HG02840 (cell line): ENCODE results near the gene TRIM73.
"Not testable (repeated sequence)": the region's sequence is repeated elsewhere in the genome, so short reads cannot be mapped to it uniquely, and the experiment has no call there.

Source experiments
- ATAC-seq: cut with Tn5 transposase; IDR thresholded peaks from one replicate; pipeline ENCODE4 v1.9.1; 2021; ENCODE audit warnings: mild to moderate bottlenecking, moderate library complexity, moderate number of reproducible peaks; ENCODE audit not compliant: unreplicated experiment, low FRiP score

TRIM73 gene

DNA sequence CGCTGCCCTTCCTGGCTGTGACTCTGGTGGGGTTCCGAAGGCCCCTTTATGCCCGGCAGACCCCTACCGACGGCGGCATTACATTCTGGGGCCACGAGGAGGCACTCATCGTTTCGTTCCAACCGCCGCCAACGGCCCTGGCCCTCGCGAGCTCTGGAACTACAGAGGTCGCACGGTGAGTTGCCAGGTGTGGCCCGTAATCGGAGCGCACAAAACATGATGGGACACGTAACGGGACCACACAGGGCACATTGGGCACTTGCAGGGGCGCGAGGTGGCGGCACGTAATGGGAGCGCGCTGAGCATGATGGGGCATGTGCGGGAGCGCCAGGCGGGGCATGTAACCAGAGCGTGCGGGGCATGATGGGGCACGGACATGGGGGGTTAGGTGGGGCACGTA, at the start of gene TRIM73:
TRIM73 (plus strand) TSS at position 301 of the 400 bp plus-strand sequence. CDS start 3,305 bp downstream, outside the sequence.
- ATAC-seq, result not testable (repeated sequence)

DNA sequence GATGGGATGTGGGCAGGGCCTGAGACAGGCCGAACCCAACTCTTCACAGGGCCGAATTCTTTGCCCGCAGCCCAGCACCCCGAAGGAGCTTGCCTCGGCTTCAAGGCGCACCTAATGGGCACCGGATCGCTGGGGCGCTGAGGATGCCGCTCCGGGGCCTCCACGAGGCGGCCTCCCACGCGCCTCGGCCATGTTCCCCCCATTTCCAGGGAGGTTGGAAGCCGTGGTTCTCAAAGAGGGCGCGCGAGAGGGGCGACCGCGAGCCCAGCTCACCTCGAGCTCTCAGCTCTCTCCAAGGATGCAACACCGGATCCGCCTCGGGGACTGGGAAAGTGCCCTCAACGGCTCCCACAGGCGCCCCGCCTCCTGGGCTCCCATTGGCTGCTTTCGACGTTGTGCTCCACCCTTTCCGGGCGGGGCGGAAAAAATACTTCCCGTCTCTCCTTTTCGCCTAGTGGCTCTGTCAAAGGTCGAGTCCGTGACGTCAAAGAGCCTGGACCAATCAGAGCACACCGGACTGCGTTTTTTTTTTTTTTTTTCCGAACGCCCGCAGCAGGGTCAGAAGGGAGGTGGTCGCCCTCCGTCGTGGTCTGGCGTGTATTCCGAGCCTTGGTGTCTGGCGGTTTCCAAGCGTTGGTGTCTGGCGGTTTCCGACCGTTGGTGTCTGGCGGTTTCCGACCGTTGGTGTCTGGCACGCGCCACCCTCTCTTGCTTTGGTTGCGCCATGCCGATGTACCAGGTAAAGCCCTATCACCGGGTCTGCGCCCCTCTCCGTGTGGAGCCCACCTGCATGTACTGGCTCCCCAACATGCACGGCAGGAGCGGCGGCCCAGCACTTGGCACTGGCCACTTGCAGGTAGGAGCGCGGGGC, 36.5 kb upstream of the TRIM73 start:
- ATAC-seq, result not testable (repeated sequence)

DNA sequence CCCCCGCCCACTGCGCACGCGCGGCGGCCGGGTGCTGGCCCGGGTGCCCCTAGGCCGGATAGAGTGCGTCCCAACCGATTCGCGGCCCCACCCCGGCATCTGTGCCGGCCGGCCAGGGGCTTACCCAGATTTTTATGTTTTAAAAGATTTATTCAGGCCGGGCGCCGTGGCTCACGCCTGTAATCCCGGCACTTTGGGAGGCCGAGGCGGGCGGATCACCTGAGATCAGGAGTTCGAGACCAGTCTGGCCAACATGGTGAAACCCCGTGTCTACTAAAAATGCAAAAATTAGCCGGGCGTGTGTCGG, 35.9 kb upstream of the TRIM73 start:
- ATAC-seq, result not testable (repeated sequence)

DNA sequence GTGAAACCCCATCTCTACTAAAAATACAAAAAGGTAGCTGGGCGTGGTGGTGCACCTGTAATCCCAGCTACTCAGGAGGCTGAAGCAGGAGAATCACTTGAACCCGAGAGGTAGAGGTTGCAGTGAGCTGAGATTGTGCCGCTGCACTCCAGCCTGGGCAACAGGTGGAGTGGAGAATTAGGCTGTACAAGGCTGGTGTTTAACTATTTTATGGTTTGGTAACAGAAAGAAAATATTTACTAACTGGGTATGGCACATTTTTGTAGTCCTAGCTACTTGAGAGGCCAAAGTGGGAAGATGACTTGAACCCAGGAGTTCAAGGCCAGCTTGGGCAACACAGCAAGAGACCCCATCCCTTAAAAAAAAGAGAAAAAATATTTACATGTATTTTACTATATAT, 31.4 kb upstream of the TRIM73 start:
- not testable (repeated sequence) for ATAC-seq

DNA sequence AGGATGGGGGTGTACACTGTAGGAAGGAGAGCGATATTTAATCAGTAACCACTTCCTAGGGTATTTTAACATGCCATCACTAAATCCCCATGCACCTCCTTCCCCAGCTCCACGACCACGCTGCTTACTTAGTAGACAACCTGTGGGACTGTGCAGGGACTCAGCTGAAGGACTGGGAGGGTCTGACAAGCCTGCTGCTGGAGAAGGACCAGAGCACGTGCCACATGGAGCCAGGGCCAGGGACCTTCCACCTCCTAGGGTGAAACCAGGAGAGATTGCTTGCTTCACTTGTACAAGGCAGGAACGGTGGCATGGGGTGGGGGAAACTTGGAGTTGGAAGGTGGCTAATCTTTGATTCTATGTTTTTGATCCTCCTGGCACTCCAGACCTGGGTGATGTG, 28.8 kb upstream of the TRIM73 start:
- not testable (repeated sequence) for ATAC-seq

DNA sequence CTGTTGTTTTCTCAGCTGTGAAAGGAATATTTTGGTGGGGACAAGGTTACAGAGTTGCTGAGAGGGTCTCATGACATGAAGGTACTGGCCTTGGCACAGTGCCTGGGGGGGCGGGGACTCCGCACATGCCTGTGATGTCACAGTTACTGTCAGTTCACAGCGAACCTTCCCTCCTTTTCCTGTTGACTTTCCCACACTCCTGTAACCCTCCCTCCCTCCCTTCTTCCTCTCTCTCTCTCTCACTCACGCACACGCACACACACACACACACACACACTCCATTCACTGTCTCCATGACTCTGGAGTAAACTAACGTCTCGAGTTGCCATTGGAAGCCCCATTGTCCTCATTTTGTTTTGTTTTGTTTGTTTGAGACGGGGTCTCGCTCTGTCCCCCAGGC, 28.1 kb upstream of the TRIM73 start:
- not testable (repeated sequence) for ATAC-seq

DNA sequence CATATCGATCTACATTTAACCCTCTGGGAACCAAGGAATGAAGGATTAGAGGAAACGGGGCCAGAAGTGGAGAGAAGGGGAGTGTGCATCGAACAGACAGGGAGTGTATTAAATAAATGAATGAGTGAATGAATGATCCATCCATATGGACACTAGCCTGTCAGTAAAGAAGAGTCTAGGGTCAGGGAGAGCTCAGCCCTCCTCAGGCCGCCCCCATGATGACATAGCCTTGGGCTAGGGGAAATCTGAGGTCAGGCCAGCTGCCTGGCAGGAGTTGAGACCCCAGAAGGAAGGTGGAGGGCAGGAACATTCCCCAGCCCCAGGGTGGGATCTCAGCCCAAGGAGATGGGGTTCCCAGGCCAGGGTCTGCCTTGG, 21.3 kb upstream of the TRIM73 start:
- not testable (repeated sequence) for ATAC-seq

DNA sequence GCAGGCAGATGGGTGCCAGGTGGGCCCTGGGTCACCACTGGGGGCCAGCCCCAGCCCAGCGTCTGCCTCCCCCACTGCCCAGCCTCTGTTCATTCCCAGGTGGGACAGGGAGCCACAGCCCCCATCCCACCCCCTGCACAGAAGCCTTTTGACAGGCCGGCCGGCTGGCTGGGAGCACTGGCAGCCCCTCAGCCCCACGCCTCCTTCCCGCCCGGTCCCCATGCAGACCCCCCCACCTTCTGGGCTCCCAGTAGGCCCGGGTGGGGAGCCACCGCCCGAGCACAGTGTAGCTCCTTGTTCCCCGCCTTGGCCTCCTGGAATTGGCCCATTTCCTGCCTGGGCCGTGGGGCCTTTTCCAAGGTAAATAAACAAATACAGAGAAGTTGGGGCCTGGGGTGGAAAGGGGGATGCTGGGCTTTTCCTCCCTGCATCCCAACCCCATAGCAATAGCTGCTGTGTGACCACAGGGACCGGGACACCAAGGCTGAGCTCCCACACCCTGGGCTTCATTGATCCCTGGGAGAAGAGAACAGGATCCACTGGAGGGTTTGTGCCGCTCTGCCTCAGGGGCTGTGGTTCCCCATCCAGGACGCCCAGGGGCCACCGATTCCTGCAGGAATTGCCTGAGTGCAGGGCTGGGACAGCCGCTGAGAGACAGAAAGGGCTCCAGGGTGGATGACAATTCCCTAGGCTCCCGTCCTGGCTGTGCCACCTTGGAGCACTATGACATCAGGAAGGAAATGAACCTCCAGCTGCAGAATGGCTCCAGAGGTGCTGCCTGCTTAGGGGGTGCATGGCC, 20.7 kb upstream of the TRIM73 start:
- not testable (repeated sequence) for ATAC-seq

DNA sequence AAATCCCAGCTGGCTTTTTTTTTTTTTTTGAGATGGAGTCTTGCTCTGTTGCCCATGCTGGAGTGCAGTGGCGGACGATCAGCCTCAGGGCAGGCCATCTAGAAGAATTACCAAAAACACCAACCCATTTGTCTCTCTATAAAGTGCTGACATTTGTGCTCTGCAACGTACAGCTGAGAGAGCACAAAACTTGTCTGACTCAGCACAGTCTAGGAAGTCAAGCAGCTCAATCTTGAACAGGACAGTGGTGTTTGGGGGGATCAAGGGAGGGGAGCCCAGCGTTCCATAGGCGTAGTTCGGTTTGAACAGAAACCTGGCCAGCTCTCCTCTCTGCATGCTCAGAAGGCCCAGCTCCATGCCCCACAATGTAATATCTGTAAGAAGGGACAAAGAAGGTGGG, 2.2 kb upstream of the TRIM73 start:
- not testable (repeated sequence) for ATAC-seq

DNA sequence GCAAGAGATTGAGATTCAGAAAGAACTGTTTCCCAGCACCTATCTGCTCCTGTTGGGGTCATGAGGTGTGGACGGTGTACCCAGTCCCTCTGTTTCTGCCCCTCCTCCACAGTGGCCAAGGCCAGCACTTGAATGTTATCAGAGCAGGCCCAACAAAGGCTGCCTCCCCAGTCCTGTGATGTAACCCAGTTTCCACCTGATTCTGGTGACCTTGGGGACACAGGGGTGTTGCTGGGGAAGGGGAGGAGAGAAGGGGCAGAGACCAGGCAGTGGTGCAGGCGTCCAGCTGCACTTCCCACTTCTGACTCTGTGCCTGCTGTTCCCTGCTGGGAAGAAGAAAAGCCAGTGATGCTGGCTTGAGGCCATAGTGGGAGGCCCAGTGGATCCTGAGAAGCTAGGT, 2.4 kb downstream of the TRIM73 start:
- ATAC-seq, result not testable (repeated sequence)

DNA sequence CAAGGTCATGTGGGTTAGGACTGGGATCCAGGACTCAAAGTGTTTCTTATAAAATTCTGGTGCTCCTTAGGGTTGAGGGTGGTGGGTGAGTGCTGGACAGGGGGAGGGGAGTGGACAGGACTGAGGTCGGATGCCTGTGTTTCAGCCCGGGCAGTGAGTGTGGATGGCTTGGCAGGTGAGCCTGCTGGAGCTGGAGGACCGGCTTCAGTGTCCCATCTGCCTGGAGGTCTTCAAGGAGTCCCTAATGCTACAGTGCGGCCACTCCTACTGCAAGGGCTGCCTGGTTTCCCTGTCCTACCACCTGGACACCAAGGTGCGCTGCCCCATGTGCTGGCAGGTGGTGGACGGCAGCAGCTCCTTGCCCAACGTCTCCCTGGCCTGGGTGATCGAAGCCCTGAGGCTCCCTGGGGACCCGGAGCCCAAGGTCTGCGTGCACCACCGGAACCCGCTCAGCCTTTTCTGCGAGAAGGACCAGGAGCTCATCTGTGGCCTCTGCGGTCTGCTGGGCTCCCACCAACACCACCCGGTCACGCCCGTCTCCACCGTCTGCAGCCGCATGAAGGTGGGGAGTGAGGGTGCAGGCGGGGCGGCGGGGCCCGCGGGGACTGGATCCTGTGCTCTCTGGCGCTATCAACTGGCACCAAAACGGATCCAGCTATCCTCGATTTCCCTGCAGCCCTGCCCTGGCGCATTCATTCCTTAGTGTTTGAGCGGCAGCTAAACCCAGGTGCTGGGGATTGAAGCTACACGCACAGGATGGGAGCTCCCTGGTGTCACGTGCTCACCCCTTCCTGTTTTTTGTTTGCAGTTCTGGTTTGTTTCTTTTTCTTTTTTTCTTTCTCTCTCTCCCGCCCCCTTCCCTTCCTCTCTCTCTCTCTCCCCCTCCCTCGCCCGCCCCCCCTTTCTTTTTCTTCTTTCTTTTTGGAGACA, 3.6 kb downstream of the TRIM73 start:
- not testable (repeated sequence) for ATAC-seq

DNA sequence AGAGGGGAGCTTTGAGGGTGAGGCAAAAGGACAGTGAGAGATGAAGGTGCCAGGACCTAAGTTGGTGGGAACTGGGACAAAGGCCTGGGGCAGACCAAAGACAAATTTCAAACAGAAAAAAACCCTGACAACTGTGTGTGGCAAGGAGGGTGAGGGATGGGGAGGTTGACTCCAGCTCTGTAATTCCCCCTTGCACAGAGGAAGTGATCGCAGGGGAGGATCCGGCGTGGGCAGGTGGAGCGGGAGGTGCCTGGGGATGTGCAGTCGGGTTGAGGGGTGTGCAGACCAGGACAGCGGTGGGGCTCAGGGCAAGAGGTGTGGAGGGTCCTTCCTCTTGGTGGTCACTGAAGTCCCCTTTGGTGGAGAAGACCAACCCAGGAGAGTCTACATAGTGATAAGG, 5.1 kb downstream of the TRIM73 start:
- not testable (repeated sequence) for ATAC-seq

DNA sequence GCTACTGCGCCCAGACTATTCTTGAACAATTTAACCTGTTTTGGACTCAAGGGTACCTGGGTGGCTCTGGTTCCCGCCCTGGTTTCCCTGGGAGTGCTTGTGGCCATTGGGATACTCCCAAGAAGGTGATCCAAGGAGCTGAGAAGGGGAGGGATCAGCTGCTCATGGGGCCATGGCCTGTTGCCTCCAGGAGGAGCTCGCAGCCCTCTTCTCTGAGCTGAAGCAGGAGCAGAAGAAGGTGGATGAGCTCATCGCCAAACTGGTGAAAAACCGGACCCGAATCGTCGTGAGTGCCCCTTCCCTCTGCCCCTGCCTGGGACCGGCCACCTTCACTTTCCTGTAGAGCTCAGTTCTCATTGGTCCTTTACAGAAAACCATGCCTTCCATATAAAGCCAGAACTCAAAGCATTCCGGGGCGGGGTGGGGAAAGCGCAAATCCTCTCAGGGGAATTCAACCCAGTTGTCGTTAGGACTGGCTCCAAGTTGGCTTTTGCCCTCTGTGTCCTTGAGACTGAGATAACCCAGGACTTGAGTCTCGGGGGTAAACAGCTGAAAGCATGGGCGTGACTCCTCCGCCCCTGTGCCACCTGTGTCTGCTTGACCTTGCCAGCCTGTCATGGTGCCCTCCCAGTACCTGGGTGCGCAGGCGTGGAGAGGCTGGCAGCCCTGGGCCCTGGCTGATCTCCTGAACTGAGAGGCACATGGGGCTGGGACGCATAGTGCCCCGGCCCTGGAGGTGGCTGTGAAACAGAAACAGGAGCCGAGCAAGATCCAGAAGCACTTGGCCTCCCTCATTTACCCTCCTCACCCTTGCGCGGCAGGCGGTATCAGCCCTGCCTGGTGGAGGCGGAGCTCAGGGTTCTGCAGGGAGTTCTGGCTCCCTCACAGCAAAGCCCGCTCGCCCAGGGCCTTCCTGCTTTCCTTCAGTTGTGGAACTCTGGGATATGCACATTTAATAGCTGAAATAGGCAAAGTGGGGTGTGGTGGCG, 8.3 kb downstream of the TRIM73 start:
- ATAC-seq, result not testable (repeated sequence)

DNA sequence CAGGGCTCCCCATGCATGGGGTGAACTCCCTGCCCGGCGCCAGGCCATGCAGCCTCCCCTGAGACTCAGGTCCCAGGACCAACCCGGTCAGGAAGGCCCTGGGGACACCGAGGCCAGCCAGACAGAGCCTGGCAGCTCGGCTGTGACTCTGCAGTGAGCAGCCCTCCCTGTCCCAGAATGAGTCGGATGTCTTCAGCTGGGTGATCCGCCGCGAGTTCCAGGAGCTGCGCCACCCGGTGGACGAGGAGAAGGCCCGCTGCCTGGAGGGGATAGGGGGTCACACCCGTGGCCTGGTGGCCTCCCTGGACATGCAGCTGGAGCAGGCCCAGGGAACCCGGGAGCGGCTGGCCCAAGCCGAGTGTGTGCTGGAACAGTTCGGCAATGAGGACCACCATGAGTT, 9.2 kb downstream of the TRIM73 start:
- not testable (repeated sequence) for ATAC-seq

DNA sequence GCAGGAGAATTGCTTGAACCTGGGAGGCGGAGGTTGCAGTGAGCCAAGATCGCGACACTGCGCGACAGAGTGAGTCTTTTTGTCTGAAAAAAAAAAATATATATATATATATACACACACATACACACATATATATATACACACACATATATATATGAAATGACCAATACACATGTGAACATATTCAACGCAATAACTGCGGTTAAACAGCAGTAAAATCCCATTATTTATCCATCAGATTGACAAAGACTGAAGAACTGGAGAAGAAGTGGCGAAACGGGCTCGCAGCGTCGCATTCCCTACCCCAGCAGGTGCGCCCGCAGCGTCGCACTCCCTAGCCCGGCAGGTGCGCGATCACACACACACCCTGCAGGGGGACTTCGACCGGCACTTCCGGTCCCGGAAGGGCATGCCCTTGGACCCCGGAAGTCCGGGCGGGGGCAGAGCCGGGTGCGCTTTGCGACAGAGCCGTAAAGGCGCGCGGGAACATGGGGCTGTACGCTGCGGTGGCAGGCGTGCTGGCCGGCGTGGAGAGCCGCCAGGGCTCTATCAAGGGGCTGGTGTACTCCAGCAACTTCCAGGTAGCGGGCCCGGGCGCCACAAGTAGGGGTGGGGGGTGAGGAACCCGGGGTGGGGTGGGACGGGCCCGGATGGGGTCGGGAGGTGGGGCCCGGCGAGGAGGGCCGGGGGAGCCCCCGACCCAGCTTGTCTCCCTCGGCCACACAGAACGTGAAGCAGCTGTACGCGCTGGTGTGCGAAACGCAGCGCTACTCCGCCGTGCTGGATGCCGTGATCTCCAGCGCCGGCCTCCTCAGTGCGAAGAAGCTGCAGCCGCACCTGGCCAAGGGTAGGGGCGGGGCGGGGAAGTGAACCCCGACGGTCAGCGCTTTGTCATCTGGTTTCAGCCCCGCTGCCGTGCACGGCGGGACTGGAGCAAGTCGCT, 14.7 kb downstream of the TRIM73 start:
- ATAC-seq, result peak; percentile 89

DNA sequence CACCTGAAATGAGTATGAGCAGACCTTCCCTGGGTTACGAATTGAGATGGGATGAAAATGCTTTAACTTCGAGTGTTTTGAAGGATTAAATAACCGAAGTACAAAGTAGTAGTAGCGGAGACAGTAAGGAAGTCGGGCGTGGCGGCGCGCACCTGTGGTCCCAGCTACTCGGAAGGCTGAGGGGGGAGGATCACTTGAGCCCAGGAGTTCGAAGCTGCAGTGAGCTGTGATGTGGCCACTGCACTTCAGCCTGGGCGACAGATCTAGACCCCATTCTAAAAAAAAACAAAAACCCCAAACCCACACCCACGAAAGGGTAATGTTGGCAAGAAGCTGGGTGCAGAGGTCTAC, 15.4 kb downstream of the TRIM73 start:
- peak; percentile 9 for ATAC-seq

DNA sequence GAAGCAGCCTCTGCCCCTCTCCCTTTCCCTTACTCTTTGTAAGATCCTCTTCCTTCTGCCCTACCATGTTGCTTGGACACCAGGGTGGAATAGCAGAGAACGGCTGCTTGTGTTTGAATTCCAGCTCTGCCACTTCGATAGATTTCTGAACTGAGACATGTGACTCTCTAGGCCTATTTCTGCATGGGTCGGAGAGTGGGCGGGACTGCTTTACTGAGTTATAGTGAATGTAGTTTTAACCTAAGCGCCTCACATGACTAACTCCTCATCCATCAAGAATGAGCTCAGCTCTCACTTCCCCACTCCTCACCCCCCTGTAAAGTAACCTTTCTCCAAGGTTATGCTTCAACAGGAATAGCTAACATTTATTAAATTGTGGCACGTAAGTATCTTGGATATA, 18.8 kb downstream of the TRIM73 start:
- ATAC-seq, result not testable (repeated sequence)

DNA sequence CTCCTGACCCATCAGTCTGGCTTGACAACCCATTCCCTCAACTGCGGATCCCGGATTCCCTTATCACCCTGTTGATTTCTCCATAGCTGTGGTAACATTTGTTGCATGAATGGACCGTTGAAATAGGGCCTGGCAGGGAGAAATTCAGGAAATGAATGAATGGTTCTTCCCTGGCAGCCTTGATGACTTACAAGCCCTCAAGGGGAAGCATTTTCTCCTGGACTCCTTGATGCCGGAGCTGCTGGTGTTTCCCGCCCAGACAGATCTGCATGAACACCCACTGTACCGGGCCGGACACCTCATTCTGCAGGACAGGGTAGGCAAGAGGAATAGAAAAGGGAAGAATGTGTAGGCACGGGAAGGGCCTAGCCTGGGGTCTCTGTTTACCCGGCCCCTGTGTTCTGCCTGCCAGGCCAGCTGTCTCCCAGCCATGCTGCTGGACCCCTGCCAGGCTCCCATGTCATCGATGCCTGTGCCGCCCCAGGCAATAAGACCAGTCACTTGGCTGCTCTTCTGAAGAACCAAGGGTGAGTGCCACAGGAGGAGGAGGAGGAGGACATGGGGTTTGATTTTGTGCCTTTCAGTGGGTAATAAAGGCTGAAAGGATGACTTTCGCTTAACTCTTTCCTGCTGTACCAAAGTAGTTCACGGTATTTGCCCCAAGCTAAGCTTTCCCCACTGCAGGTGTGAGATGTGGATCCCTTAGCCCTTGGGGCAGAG, 19.4 kb downstream of the TRIM73 start:
- not testable (repeated sequence) for ATAC-seq
